Gastroesophageal sphincter (tissue), 4 donors: ENCODE measurements around the gene ADM. TPM values are rescaled to one million over a fixed set of nuclear protein-coding genes. Genes with fewer than 3 reads are reported as not detected.
A peak's percentile ranks its signal among the peaks of the same experiment; 100 is the strongest.

Source experiments
- ATAC-seq: fragments of 150-250 bp; one replicate; pipeline ENCODE4 v1.9.1; 2016; ENCODE audit warnings: mild to moderate bottlenecking, moderate library complexity
- H3K27ac ChIP-seq, 4 donors: fragments of 200-600 bp; sonication (generic) in 3 of 4; 1 replicate in 3 of 4; 2 replicates in 1 of 4; pipeline ENCODE4 v1.5.1; 2016 to 2019
- H3K27me3 ChIP-seq: fragments of 200-600 bp; sonication (generic); one replicate; pipeline ENCODE4 v1.5.1; 2019
- H3K36me3 ChIP-seq, 2 donors: fragments of 200-600 bp; sonication (generic); one replicate each; pipeline ENCODE4 v1.5.1; 2019; ENCODE audit warnings: control low read depth in 1 of 2
- H3K4me1 ChIP-seq, 3 donors: fragments of 200-600 bp; sonication (generic); 1 replicate in 2 of 3; 2 replicates in 1 of 3; pipeline ENCODE4 v1.5.1; 2016 to 2019; ENCODE audit warnings: control low read depth in 2 of 3
- H3K4me3 ChIP-seq, 2 donors: fragments of 200-600 bp; sonication (generic); one replicate each; pipeline ENCODE4 v1.5.1; 2019; ENCODE audit warnings: mild to moderate bottlenecking in 1 of 2, moderate library complexity in 1 of 2
- H3K9me3 ChIP-seq, 3 donors: fragments of 200-600 bp; sonication (generic); one replicate each; pipeline ENCODE4 v1.5.1; 2017 to 2019; ENCODE audit warnings: control low read depth in 2 of 3
- CTCF ChIP-seq, 4 experiments: fragments of 200-600 bp in 2 of 4; fragments of 450-650 bp in 2 of 4; sonication (generic) in 1 of 4; IDR thresholded peaks; one replicate each; pipeline ENCODE4 v1.5.1; 2017 to 2019; ENCODE audit warnings: antibody characterized with exemption in 4 of 4, mild to moderate bottlenecking in 2 of 4, moderate library complexity in 2 of 4
- EP300 ChIP-seq: sonication (generic); formaldehyde crosslinking; IDR thresholded peaks from one replicate; pipeline ENCODE4 v1.6.1; 2017; ENCODE audit warnings: antibody characterized with exemption, mild to moderate bottlenecking
- POLR2A ChIP-seq, 2 donors: fragments of 450-650 bp; IDR thresholded peaks; one replicate each; pipeline ENCODE4 v1.6.1; 2017; ENCODE audit warnings: antibody characterized with exemption in 2 of 2, mild to moderate bottlenecking in 2 of 2, moderate library complexity in 1 of 2
- POLR2AphosphoS5 ChIP-seq: sonication (generic); formaldehyde crosslinking; IDR thresholded peaks from one replicate; pipeline ENCODE4 v1.6.1; 2017; ENCODE audit warnings: antibody characterized with exemption
- WGBS, 2 donors: methylation state at CpG; one replicate each; pipeline ENCODE4 v1.1.5; 2018; ENCODE audit warnings: low coverage in 1 of 2; 5-methylcytosine and 5-hydroxymethylcytosine counted together
- total RNA-seq, 4 donors: library from RNA; depleted of rRNA; stranded (reverse); fragments of >200 nt; gene quantifications; one replicate each; pipeline ENCODE4 v1.1.0, GENCODE V29; 2016

ADM gene
- total RNA-seq, 4 donors from 2014 or later: 36.3 to 108 (median 81.8) TPM

DNA sequence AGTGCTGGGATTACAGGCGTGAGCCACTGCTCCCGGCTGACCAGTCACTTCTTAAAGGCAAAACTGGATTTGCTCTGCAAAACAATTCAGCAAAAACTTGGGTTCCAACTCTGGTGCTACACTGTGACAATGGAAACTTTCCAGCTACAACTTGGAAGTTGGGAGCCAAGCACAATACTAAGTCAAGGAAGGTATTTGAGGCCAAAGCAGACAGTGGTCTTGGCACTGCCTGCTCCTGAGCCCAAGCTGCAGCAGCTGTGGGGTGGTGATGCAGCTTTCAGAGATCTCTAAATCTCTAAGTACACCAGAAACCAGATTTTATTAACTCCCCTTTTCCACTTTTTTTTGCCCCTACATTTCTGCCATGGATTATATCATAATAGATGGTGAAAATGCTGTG, 17.5 kb downstream of the ADM start:
- ATAC-seq: no peak
- no peaks in the 10 kb centered on the region for H3K36me3 ChIP-seq
- no peak for TF ChIP-seq POLR2AphosphoS5
- TF ChIP-seq POLR2A (IDR thresholded peaks at IDR 0.05): no peak
- TF ChIP-seq EP300: no peak
- TF ChIP-seq CTCF (IDR thresholded peaks at IDR 0.05): no peak
- no peaks in the 10 kb centered on the region for H3K9me3 ChIP-seq
- WGBS, 2 donors: 40% methylated on average over 1 of the region's 2 CpGs; no CpG with 5 or more reads in 1 of the 2 donors
- peaks cover 32 to 97% (median 48%) of the 10 kb centered on the region in 3 donors for H3K4me1 ChIP-seq
- H3K27ac ChIP-seq: peak overlapping the region; percentile 58 to 84 (median 77)
- no peak overlapping the region for H3K4me3 ChIP-seq
- H3K27me3 ChIP-seq: no peaks in the 10 kb centered on the region

GRCh38 chr11:10322830-10323792, 18.2 kb downstream of the ADM start:
- ATAC-seq: peak; percentile 58
- WGBS, 2 donors: 25 to 50% methylated on average over 2 to 8 of the region's 8 CpGs

GRCh38 chr11:10323793-10324170, 18.9 kb downstream of the ADM start:
- H3K27ac ChIP-seq: peak overlapping the region in 3 of 4 donors; percentile 57 to 78 (median 76)
- ATAC-seq: no peak

More at GRCh38 chr11:10322830-10323792, 18.2 kb downstream of the ADM start:
- Histone ChIP-seq H3K9me3 (no peaks in the 10 kb centered on the region), H3K27me3 (no peaks in the 10 kb centered on the region), H3K27ac (peak overlapping the region; percentile 58 to 84 (median 77)), H3K4me3 (no peak overlapping the region), H3K4me1 (peaks cover 32 to 97% (median 47%) of the 10 kb centered on the region in 3 donors), H3K36me3 (no peaks in the 10 kb centered on the region)
- TF ChIP-seq EP300 (no peak), POLR2AphosphoS5 (peak; percentile 81), POLR2A (IDR thresholded peaks at IDR 0.05) (no peak), CTCF (IDR thresholded peaks at IDR 0.05) (peak; percentile 28 to 84 (median 67))

DNA sequence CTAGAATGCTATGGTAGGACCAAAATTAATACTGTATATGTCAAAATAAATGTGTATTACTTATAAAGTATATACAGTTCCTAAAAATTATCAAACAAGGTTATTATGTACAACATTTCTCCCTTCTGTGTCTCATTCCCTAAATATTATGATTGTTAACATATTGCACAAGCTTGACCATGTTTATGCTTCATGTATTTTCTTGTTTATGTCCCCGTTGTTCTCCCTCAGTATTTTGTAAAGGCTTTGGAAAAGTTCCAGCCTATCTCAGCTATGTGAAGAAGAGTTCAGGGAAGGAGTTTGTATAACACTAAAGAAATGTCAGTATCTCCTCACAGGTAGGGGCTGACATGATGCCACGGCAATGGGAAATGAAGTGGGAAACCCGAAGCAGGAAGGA, 19.6 kb downstream of the ADM start:
- Histone ChIP-seq H3K9me3 (no peaks in the 10 kb centered on the region), H3K36me3 (no peaks in the 10 kb centered on the region), H3K27me3 (no peaks in the 10 kb centered on the region), H3K4me3 (no peak overlapping the region), H3K4me1 (peaks cover 38 to 99% (median 54%) of the 10 kb centered on the region in 3 donors), H3K27ac (peak overlapping the region; percentile 71 to 86 (median 77))
- no peak for TF ChIP-seq POLR2A (IDR thresholded peaks at IDR 0.05)
- no peak for TF ChIP-seq CTCF (IDR thresholded peaks at IDR 0.05)
- no peak for TF ChIP-seq EP300
- TF ChIP-seq POLR2AphosphoS5: no peak
- 46 to 71% methylated on average over 2 to 3 of the region's 3 CpGs for WGBS, 2 donors
- ATAC-seq: no peak

More at GRCh38 chr11:10323793-10324170, 18.9 kb downstream of the ADM start:
- Histone ChIP-seq H3K4me3 (no peak overlapping the region), H3K27me3 (no peaks in the 10 kb centered on the region), H3K36me3 (no peaks in the 10 kb centered on the region), H3K4me1 (peaks cover 35 to 99% (median 52%) of the 10 kb centered on the region in 3 donors), H3K9me3 (no peaks in the 10 kb centered on the region)
- 18 to 50% methylated on average over 1 of the region's 1 CpG for WGBS, 2 donors
- TF ChIP-seq CTCF (IDR thresholded peaks at IDR 0.05): no peak
- TF ChIP-seq EP300: no peak
- no peak for TF ChIP-seq POLR2A (IDR thresholded peaks at IDR 0.05)
- no peak for TF ChIP-seq POLR2AphosphoS5
